SW480 (cell line): ENCODE results near the gene SORL1.

Experiments
- DNase-seq: peaks from one replicate; pipeline ENCODE4 v3.0.0-alpha.2; 2016; ENCODE audit warnings: low spot score

SORL1 gene

DNA sequence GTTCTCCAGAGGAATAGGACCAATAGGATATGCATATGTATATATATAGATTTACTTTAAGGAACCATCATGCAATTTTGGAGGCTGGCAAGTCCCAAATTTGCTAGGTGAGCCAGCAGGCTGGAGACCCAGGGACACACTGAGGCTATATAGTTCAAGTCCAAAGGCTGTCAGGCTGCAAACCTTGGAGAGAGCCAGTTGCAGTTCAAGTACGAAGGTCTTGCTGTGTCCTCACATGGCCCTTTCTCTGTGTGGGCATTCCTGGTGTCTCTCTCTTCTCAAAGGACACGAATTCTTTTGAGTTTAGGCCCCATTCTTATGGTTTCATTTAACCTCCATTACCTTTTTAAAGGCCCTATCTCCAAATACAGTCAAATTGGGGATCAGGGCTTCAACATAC lies 135.1 kb downstream of the SORL1 start:
- DNase-seq = no peak

GRCh38 chr11:121588747-121589146 lies 136.6 kb downstream of the SORL1 start:
- DNase-seq = no peak

GRCh38 chr11:121589946-121590537 lies 137.9 kb downstream of the SORL1 start:
- no peak for DNase-seq

GRCh38 chr11:121590772-121591404 lies 138.8 kb downstream of the SORL1 start:
- DNase-seq = no peak

DNA sequence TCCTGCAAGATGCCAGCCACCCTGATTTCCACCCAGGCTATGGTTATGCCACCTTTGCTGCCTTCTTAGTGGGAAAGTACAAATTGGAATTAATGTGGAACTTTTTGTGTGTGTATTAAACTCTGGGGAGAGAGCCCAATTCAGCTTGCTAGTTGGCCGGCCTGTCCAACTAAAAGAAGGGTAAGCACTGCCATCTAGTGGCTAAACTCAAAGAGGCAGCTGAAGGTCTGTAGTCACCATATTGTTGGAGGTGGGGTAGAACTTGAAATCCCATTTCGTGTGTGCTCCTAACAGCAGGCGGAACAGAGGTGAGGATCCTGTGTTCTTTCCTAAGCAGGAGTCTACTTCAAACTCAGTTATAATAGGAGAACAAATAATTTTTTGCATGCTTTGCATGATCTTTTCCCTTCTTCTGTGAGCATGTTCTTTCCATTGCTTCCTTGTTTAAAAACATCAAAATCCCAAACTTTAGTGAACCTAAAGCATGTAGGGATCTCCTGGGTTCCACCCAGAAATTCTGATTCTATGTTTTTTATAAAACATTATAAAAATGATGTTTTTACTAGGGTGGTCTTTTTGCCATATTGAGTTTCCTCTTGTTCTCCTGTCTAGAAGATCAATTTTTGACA lies 139.4 kb downstream of the SORL1 start:
- DNase-seq = peak; percentile 66

- DNase-seq = no peak
Observed at GRCh38 chr11:121592708-121593107, 140.6 kb downstream of the SORL1 start.

GRCh38 chr11:121595717-121596161 lies 143.6 kb downstream of the SORL1 start:
- DNase-seq = peak; percentile 8

GRCh38 chr11:121596195-121597155 lies 144.4 kb downstream of the SORL1 start:
- no peak for DNase-seq

DNA sequence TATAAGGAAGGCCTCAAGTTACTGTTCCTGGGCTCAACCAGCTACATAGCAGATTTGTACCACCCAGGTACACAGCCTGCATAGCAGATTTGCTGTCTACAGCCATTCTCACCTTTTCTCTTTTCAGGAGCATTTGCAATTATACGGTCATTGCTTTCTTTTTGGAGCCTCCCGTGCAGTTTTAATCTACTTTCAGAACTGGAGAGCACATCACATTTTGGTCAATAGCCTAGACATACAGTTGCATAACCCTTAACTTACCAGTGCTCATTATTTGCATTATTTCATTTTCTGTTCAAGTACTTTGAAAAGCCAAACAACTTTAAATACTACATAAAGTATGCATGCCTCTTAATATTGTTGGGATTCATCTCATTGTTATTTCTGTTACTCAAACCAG lies 151.2 kb downstream of the SORL1 start:
- DNase-seq = no peak

DNA sequence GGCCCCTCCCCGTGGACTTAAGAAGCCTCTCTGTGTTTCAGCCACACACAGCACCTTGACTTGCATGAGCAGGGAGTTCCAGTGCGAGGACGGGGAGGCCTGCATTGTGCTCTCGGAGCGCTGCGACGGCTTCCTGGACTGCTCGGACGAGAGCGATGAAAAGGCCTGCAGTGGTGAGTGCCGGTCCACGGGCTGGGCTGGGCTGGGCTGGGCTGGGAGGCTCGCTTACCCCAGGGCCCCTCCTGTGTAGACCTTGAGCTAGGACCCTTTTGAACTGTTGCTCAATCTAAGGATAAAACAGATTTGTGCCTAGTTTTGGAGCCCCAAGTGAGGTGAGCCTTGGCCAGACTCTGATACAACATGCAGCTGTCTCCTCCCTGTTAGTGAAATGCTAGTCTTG lies 152.0 kb downstream of the SORL1 start:
- no peak for DNase-seq

- DNase-seq = no peak
Observed at GRCh38 chr11:121606354-121606753, 154.2 kb downstream of the SORL1 start.

- no peak for DNase-seq
Observed at GRCh38 chr11:121607341-121607740, 155.2 kb downstream of the SORL1 start.

DNA sequence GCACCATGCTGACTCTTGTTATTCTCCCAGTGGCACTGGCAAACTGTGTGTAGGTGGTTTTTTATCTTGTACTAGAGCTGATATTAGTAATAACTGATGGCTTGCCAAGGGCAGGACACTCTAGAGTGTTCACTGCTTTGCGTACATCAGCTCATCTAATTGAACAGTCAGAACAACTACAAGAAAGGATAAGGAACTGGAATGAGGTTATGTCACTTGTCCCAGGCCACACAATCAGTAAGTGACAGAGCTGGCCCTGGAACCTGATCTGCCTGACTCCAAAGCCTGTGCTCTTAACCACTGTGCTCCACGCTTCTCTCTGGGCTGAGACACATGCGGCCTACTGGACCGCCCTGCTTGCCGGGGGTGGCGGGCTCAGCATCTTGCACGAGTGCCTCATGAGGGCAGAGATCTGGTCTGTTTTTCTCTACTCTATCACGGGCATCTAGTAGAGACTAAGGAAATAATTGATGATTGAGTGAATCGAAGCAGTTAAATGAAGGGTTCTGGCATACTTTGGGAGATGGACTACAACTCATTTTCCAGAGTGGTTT lies 156.5 kb downstream of the SORL1 start:
- no peak for DNase-seq

DNA sequence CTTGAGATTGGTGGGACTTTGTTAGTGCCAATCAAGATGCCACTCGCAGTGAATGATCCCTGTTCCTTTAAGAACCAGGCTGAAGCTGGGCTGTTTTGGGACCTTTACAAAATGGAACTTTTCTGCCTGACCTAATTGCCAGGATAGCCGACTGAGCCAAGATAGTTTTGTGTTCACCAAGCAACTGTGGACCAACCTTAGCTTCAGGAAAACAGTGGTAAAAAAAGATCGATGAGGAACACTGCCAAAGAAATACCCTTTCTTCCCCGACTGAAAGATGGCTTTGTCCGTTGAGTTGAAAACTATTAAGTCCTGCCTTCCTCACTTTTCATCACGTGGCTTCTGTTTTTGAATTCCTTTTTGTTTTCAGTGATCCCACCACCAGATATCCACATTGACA lies 158.6 kb downstream of the SORL1 start:
- DNase-seq = no peak

DNA sequence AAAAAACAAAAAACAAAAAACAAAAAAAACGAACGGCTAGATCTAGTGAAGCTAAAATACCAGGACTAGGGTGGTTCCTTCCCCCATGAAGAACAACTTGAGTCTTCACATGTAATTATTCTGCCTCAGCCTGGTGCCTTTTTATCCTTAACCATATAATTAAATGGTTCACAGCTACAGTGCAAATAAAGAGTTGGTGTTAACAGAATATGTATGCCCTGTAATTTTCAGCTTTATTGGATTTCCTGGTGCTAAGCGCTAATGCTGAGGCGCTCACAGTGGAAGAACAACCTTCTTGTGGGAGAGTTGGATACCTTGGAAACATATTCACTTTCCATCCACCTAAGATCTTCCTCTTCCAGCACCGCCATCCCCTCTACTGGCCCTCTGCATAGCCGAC lies 159.1 kb downstream of the SORL1 start:
- no peak for DNase-seq

DNA sequence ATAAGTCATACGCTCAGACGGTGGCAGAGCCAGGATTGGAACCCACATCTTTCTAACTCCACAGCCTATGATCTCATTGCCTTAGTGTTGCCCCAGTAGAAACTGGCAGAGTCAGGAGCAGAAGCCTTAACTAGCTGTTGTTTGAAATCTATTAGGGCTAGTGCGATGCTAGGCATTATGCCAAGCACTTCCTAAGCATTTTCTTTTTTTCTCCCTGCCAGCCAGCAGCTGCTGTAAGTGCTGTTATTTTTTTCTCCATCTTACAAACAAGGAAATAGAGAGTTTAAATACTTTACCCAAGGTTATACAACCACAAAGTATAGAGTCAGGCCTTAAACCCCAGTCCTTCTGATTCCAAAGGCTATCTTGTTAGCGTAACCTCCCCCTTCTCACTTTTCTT lies 161.6 kb downstream of the SORL1 start:
- DNase-seq = no peak

GRCh38 chr11:121614636-121615240 lies 162.6 kb downstream of the SORL1 start:
- DNase-seq = no peak

DNA sequence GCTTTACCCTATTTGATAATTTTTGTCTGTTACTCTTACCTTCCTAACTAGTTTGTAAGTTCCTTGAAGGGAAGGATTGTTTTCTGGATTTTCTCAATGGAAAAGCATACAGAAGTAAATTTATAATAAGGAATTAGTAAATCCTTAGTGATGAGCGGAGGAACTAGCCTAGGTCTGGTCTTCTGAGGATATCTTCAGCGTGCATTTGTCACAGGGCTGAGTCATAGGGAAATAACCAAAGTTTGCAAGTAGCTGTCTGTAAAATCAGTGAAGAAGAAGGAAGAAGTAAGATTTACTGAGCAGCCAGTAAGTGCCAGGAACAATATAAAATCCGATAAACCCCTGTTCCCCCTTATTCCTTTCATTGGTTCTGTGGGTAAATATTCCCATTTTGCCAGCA lies 163.4 kb downstream of the SORL1 start:
- DNase-seq = no peak

DNA sequence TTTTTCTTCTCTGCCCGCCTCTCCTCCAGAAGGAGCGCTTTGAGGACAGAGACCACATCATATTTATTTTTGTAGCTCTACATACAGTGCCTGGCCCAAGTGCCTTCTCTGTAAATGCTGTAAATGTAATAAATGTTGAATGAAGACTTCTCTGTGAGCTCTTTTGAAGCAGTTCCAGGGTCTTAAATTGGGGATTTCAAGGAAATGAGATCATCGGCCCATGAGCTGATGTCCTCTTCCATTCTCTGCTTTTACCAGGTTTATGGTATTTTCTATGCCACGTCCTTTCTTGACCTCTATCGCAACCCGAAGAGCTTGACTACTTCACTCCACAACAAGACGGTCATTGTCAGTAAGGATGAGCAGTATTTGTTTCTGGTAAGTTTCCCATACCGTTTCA lies 166.4 kb downstream of the SORL1 start:
- no peak for DNase-seq

GRCh38 chr11:121625777-121626506 lies 173.8 kb downstream of the SORL1 start:
- no peak for DNase-seq

DNA sequence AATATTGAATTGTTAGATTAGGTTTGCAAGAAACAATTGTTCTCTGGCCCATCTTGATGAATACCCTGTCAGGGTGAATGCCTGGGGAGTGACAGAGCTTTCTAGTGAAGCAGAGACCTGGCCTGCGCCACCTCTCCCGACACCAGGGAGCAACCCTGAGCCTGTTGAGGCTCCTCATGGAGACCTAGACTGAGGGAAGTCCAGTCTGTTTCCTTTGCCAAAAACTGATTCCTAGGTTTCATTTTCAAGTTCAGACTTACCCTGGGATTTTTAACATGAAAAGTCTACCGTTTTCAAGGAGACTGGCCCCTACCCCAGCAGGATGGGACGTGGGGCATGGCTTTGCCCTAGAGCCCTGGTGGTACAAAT lies 174.4 kb downstream of the SORL1 start:
- no peak for DNase-seq
